ENCODE measurements around the gene MEX3B. TPM values are rescaled to one million over a fixed set of nuclear protein-coding genes. Genes with fewer than 3 reads are reported as not detected.

Gene MEX3B
- total RNA-seq, 2 donors from 2014 or later, result 1.9 to 2.4 TPM

- Histone ChIP-seq H3K4me3 (peak overlapping the region; percentile 67 to 93), H3K27me3 (no peaks in the 10 kb centered on the region), H3K27ac (peak overlapping the region; percentile 69 to 76), H3K36me3 (no peaks in the 10 kb centered on the region), H3K4me1 (peaks cover 0 to 25% of the 10 kb centered on the region in 2 donors), H3K9me3 (no peaks in the 10 kb centered on the region)
- TF ChIP-seq CTCF (IDR thresholded peaks at IDR 0.05), result peak in 1 of 2 donors; percentile 8
- no peak for DNase-seq (ENCODE audit: low spot score)
Observed at GRCh38 chr15:82047453-82048400, 1.9 kb upstream of the MEX3B start.

GRCh38 chr15:82046666-82047452, 1.0 kb upstream of the MEX3B start:
- peak overlapping the region; percentile 96 for H3K27ac ChIP-seq
- H3K36me3 ChIP-seq, result no peaks in the 10 kb centered on the region
- no peaks in the 10 kb centered on the region for H3K27me3 ChIP-seq
- peak; percentile 52 to 84 for TF ChIP-seq CTCF (IDR thresholded peaks at IDR 0.05)
- H3K4me3 ChIP-seq, result peak overlapping the region; percentile 72 to 93
- no peaks in the 10 kb centered on the region for H3K9me3 ChIP-seq
- DNase-seq (ENCODE audit: low spot score), result peak; percentile 85
- peaks cover 0 to 25% of the 10 kb centered on the region in 2 donors for H3K4me1 ChIP-seq

GRCh38 chr15:82045179-82045891, 483 bp downstream of the MEX3B start:
- TF ChIP-seq CTCF (IDR thresholded peaks at IDR 0.05), result peak in 1 of 2 donors; percentile 17
- peak; percentile 65 for DNase-seq (ENCODE audit: low spot score)
- H3K9me3 ChIP-seq, result no peaks in the 10 kb centered on the region

GRCh38 chr15:82044373-82045178, 1.2 kb downstream of the MEX3B start:
- no peak for TF ChIP-seq CTCF (IDR thresholded peaks at IDR 0.05)
- peaks cover 0 to 36% of the 10 kb centered on the region in 2 donors for H3K4me1 ChIP-seq
- DNase-seq (ENCODE audit: low spot score), result peak; percentile 60

More at GRCh38 chr15:82045179-82045891, 483 bp downstream of the MEX3B start:
- Histone ChIP-seq H3K36me3 (no peaks in the 10 kb centered on the region), H3K27ac (peak overlapping the region; percentile 96), H3K27me3 (no peaks in the 10 kb centered on the region), H3K4me3 (peak overlapping the region; percentile 72 to 93), H3K4me1 (peaks cover 0 to 33% of the 10 kb centered on the region in 2 donors)

More at GRCh38 chr15:82044373-82045178, 1.2 kb downstream of the MEX3B start:
- Histone ChIP-seq H3K36me3 (no peaks in the 10 kb centered on the region), H3K27me3 (no peaks in the 10 kb centered on the region), H3K9me3 (no peaks in the 10 kb centered on the region), H3K27ac (peak overlapping the region; percentile 96), H3K4me3 (peak overlapping the region; percentile 72 to 93)
